AG04450 (cell line): ENCODE measurements around the gene OR13H1. TPM values are rescaled to one million over a fixed set of nuclear protein-coding genes. Genes with fewer than 3 reads are reported as not detected.
"Not testable (repeated sequence)": the region's sequence is repeated elsewhere in the genome, so short reads cannot be mapped to it uniquely, and the experiment has no call there.

Experiments used
- CTCF ChIA-PET: fragments of 300-600, 350-600 bp; formaldehyde crosslinking; extraction: SDS; loops from one replicate; lab custom pipeline; 2022; ENCODE audit warnings: antibody characterized with exemption, inconsistent platforms; lab: Charles Lee
- POLR2A ChIA-PET: fragments of 350-600 bp; formaldehyde crosslinking; extraction: SDS; loops from one replicate; lab custom pipeline; 2021; ENCODE audit warnings: antibody characterized with exemption, inconsistent platforms; lab: Yijun Ruan, JAX
- DNase-seq: peaks from one replicate; pipeline ENCODE4 v3.0.0-alpha.2; 2011; ENCODE audit warnings: low read depth, low spot score
- H3K27ac ChIP-seq: one replicate; pipeline ENCODE4 v1.5.1; 2012; ENCODE audit warnings: low read depth, low read length, control low read depth
- H3K27me3 ChIP-seq: one replicate; pipeline ENCODE4 v1.6.0; 2012; ENCODE audit warnings: low read length; ENCODE audit not compliant: control insufficient read depth, insufficient read depth
- H3K4me3 ChIP-seq: 2 replicates; pipeline ENCODE4 v1.5.1; 2011; ENCODE audit warnings: mild to moderate bottlenecking, low read depth, low read length, control low read depth
- H3K9me3 ChIP-seq: 2 replicates; pipeline ENCODE4 v1.5.1; 2012; ENCODE audit warnings: low read length; ENCODE audit not compliant: control insufficient read depth, insufficient read depth
- CTCF ChIP-seq: IDR thresholded peaks from 2 replicates; pipeline ENCODE4 v1.5.1; 2011; ENCODE audit warnings: low read depth, low read length, control low read depth, inconsistent platforms
- polyA plus RNA-seq: library from polyadenylated mRNA; depleted of rRNA; stranded (reverse); fragments of >200 nt; gene quantifications from 2 replicates; pipeline ENCODE4 v1.2.3, GENCODE V29; 2011

Gene OR13H1
- polyA plus RNA-seq, 1 experiment: not detected

- ChIA-PET POLR2A (no interaction called here), CTCF (no interaction called here)
- no peak for DNase-seq
- no peak overlapping the region for H3K27ac ChIP-seq
- TF ChIP-seq CTCF: no peak
- H3K9me3 ChIP-seq: no peaks in the 10 kb centered on the region
- no peaks in the 10 kb centered on the region for H3K27me3 ChIP-seq
- no peak overlapping the region for H3K4me3 ChIP-seq
Observed at GRCh38 chrX:131571348-131571747, 27.5 kb downstream of the OR13H1 start.

- TF ChIP-seq CTCF: no peak
- Histone ChIP-seq H3K27me3 (no peaks in the 10 kb centered on the region), H3K27ac (no peak overlapping the region), H3K4me3 (no peak overlapping the region), H3K9me3 (no peaks in the 10 kb centered on the region)
- DNase-seq: no peak
- ChIA-PET CTCF (no interaction called here), POLR2A (no interaction called here)
Observed at GRCh38 chrX:131572372-131573014, 28.6 kb downstream of the OR13H1 start.

GRCh38 chrX:131577413-131577812 is 33.5 kb downstream of the OR13H1 start:
- TF ChIP-seq CTCF: no peak
- Histone ChIP-seq H3K27ac (no peak overlapping the region), H3K9me3 (no peaks in the 10 kb centered on the region; the same call in 1 of the 2 replicates), H3K27me3 (no peaks in the 10 kb centered on the region), H3K4me3 (no peak overlapping the region)
- ChIA-PET CTCF (no interaction called here), POLR2A (no interaction called here)
- no peak for DNase-seq

- POLR2A ChIA-PET: no interaction called here
- TF ChIP-seq CTCF: no peak
Observed at GRCh38 chrX:131577999-131578734, 34.3 kb downstream of the OR13H1 start.

GRCh38 chrX:131578735-131579367 is 35.0 kb downstream of the OR13H1 start:
- H3K4me3 ChIP-seq, H3K27me3 ChIP-seq, POLR2A ChIA-PET, H3K9me3 ChIP-seq, CTCF ChIA-PET, DNase-seq, H3K27ac ChIP-seq: not testable (repeated sequence)

More at GRCh38 chrX:131577999-131578734, 34.3 kb downstream of the OR13H1 start:
- DNase-seq: no peak
- no peak overlapping the region for H3K4me3 ChIP-seq
- H3K27ac ChIP-seq: no peak overlapping the region
- CTCF ChIA-PET: no interaction called here
- no peaks in the 10 kb centered on the region; the same call in 1 of the 2 replicates for H3K9me3 ChIP-seq
- H3K27me3 ChIP-seq: no peaks in the 10 kb centered on the region
